NCI-H69 (cell line): ENCODE measurements around the gene CD300LG.
"Not testable (repeated sequence)": the region's sequence is repeated elsewhere in the genome, so short reads cannot be mapped to it uniquely, and the experiment has no call there.

Source experiments
- DNase-seq: peaks from one replicate; lab custom pipeline; 2025; lab: John Stamatoyannopoulos, UW

CD300LG gene

GRCh38 chr17:43846963-43847371 lies at the start of gene CD300LG:
Gene CD300LG, plus strand, starts transcription at chr17:43847176. Its CDS starts 41 bp downstream, at chr17:43847217.
- DNase-seq: no peak

GRCh38 chr17:43798024-43798423 lies 49.0 kb upstream of the CD300LG start:
- not testable (repeated sequence) for DNase-seq

GRCh38 chr17:43799047-43799446 lies 47.9 kb upstream of the CD300LG start:
- no peak for DNase-seq

- no peak for DNase-seq
These were observed 46.2 kb upstream of the CD300LG start for GRCh38 chr17:43800736-43801135.

GRCh38 chr17:43801844-43802243 lies 45.1 kb upstream of the CD300LG start:
- no peak for DNase-seq

- no peak for DNase-seq
These were observed 43.2 kb upstream of the CD300LG start for GRCh38 chr17:43803758-43804157.

- no peak for DNase-seq
These were observed 41.9 kb upstream of the CD300LG start for GRCh38 chr17:43805117-43805516.

GRCh38 chr17:43808076-43808475 lies 38.9 kb upstream of the CD300LG start:
- DNase-seq: no peak

GRCh38 chr17:43809121-43809520 lies 37.9 kb upstream of the CD300LG start:
- DNase-seq: no peak

GRCh38 chr17:43810226-43810715 lies 36.7 kb upstream of the CD300LG start:
- no peak for DNase-seq

- DNase-seq: no peak
These were observed 36.2 kb upstream of the CD300LG start for GRCh38 chr17:43810823-43811222.

- no peak for DNase-seq
These were observed 34.3 kb upstream of the CD300LG start for GRCh38 chr17:43812396-43813265.

GRCh38 chr17:43813386-43813785 lies 33.6 kb upstream of the CD300LG start:
- DNase-seq: no peak

- DNase-seq: no peak
These were observed 33.0 kb upstream of the CD300LG start for GRCh38 chr17:43814026-43814425.

GRCh38 chr17:43814714-43815113 lies 32.3 kb upstream of the CD300LG start:
- no peak for DNase-seq

GRCh38 chr17:43816336-43817320 lies 30.3 kb upstream of the CD300LG start:
- no peak for DNase-seq

GRCh38 chr17:43817826-43818225 lies 29.1 kb upstream of the CD300LG start:
- no peak for DNase-seq

- no peak for DNase-seq
These were observed 28.0 kb upstream of the CD300LG start for GRCh38 chr17:43818966-43819365.

- no peak for DNase-seq
These were observed 26.2 kb upstream of the CD300LG start for GRCh38 chr17:43820759-43821158.

GRCh38 chr17:43822570-43823190 lies 24.3 kb upstream of the CD300LG start:
- no peak for DNase-seq

GRCh38 chr17:43823350-43824084 lies 23.5 kb upstream of the CD300LG start:
- peak; percentile 10 for DNase-seq
